NCI-H345 treated with DMSO at 0.1 percent for 48 hours (cell line): ENCODE data around the gene OR9A2.

Experiments used
- DNase-seq: peaks from one replicate; lab custom pipeline; 2025; ENCODE audit not compliant: unreplicated experiment; lab: John Stamatoyannopoulos, UW

Gene OR9A2, protein sequence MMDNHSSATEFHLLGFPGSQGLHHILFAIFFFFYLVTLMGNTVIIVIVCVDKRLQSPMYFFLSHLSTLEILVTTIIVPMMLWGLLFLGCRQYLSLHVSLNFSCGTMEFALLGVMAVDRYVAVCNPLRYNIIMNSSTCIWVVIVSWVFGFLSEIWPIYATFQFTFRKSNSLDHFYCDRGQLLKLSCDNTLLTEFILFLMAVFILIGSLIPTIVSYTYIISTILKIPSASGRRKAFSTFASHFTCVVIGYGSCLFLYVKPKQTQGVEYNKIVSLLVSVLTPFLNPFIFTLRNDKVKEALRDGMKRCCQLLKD

DNA sequence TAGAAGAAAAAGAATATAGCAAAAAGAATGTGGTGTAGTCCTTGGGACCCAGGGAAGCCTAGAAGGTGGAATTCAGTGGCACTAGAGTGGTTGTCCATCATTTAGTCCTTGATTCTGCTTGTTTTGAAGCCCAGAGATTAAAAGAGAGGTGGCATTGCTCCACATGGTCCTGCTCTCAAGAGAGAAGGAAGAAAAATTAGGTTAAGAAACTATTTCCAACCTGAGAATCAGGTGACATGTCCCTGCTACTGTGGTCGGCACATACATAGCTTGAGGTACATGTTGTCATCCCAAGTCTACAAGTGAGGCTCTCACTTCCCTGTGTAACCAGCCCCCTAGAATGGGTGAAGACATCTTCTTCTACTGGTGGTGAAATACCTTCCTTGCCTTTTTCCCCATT lies at the start of gene OR9A2:
Gene OR9A2, minus strand, starts transcription at position 101 of the 400 bp plus-strand sequence. Its CDS starts 0 bp downstream, at position 101.
- no peak for DNase-seq

GRCh38 chr7:143074141-143074540 lies 47.2 kb upstream of the OR9A2 start:
- no peak for DNase-seq

DNA sequence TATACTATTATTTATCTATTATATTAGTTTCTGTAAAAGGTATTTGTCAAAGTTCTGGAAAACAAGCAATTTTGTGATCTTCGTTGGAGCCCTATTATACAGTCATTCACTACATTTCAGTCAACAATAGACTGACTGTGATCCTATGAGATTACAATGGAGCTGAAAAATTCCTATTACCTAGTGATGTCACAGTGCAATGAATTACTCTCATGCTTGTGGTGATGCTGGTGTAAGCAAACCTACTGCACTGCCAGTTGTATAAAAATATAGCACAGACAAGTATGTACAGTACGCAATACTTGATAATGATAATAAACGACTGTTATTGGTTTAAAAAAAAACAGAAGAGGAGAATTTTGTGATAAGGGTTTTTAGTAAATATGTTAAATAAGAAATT lies 46.6 kb upstream of the OR9A2 start:
- no peak for DNase-seq

- DNase-seq, result no peak
Measured at GRCh38 chr7:143069912-143070500, 43.1 kb upstream of the OR9A2 start.

DNA sequence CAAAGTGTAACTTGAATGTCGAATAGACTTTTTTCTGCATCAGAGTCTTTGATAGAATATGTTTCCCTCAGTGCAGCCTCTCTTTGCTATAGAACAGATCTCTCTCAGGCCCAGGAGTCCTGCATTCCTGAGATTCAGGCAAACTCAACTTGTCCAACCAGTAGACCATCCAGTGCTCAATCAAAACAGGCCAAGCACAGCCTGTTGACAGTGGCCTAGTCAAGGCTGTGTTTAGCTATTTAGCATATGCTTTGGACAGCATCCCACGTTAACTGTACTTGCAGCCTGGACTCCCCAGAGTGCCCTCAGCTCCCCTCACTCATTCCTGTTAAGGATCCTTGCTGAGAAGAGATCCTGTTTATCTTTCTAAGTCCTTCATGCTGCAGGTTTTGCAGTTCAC lies 41.5 kb upstream of the OR9A2 start:
- no peak for DNase-seq

DNA sequence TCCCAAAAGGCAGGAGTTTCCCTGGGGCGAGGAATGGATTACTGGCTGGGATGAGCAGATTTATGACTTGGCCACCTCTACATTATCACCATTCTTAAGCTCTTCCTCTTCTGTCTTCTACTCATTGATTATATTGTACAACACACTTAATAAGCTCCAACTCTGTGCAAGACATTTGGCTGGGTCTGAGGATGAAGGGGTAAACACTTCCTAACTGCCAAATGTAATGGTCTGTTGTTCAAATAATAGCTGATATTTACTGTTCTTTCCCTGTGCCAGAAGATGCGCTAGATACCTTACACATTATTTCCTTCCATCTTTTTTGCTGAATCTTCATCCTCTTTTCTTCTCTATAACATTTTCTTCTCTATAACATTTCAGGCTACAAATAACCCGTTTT lies 36.8 kb upstream of the OR9A2 start:
- no peak for DNase-seq

DNA sequence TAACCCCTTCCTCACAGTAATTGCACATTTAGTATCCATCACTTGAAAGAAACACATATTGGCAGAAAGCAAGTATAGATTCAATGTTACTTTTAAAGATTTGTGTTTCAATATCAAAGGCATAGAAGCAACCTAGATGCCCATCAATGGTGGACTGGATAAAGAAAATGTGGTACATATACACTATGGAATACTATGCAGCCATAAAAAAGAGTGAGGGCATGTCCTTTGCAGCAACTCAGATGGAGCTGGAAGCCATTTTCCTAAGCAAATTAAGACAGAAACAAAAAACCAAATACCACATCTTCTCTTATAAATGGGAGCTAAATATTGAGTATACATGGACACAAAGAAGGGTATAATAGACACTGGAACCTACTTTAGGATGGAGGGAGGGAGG lies 28.8 kb upstream of the OR9A2 start:
- no peak for DNase-seq

- no peak for DNase-seq
Measured at GRCh38 chr7:143054621-143055020, 27.7 kb upstream of the OR9A2 start.

GRCh38 chr7:143052041-143052440 lies 25.1 kb upstream of the OR9A2 start, which contains the start of gene OR6V1:
Gene OR6V1, plus strand, starts transcription at chr7:143052341. Its CDS starts 0 bp downstream, at chr7:143052341.
- no peak for DNase-seq

DNA sequence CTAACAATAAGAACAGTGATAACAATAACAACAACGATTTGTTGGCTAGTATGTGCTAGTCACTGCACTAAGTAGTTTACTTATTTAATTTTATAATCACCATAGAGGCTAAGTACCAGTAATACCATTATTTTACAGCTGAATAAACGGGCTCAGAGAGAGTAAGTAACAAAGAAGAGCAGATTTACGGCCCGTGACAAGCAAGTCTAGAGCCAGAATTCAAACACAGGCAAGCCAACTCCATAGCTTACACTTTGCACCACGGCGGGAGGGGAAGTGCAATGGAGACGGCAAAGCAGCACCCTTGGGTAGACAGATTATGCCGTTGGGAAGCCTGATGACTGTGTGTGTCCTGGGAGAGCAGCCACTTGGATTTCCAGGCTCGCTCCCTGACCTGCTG lies 24.0 kb upstream of the OR9A2 start:
- peak; percentile 9 for DNase-seq

- DNase-seq, result no peak
Measured at GRCh38 chr7:143049362-143049761, 22.4 kb upstream of the OR9A2 start.

GRCh38 chr7:143048827-143049226 lies 21.9 kb upstream of the OR9A2 start:
- no peak for DNase-seq

DNA sequence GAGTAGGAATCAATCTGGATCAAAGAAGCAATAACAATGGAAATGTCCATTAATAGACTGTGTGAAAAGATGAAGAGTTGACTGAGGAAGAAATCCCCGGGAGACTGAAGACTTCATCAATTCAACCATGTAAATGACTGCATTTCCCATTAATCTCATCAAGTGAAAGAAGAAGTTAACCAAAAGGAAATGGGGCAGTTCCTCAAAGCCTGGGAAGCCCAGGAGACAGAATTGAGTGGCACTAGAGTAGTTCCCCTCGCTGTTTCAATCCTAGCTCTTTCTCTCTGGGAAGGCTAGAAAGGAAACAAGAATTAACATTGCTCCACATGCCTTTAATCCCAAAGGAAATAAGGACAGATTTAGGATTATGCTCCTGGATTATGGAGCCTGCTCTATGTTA lies 20.4 kb upstream of the OR9A2 start:
- no peak for DNase-seq

GRCh38 chr7:143046426-143046851 lies 19.5 kb upstream of the OR9A2 start:
- peak; percentile 5 for DNase-seq

DNA sequence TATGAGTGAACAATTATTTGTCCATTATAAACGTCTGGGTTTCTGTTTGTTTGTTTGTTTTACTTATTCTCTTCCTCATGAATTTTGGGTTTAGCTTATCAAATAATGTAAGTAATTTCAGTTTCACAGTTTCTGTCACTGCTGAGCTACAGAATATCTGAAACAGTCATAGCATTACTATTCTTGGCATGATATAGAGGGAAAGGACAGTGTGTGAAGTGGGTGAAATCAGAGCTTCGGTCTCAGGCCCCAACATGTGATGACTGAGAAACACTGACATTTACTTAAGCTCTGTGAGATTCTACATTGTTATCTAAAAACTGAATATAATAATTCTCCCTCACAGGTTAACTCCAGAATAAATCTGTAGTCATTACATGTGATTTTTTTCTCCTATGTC lies 16.5 kb upstream of the OR9A2 start:
- no peak for DNase-seq

- no peak for DNase-seq
Measured at GRCh38 chr7:143042790-143043271, 15.9 kb upstream of the OR9A2 start.

DNA sequence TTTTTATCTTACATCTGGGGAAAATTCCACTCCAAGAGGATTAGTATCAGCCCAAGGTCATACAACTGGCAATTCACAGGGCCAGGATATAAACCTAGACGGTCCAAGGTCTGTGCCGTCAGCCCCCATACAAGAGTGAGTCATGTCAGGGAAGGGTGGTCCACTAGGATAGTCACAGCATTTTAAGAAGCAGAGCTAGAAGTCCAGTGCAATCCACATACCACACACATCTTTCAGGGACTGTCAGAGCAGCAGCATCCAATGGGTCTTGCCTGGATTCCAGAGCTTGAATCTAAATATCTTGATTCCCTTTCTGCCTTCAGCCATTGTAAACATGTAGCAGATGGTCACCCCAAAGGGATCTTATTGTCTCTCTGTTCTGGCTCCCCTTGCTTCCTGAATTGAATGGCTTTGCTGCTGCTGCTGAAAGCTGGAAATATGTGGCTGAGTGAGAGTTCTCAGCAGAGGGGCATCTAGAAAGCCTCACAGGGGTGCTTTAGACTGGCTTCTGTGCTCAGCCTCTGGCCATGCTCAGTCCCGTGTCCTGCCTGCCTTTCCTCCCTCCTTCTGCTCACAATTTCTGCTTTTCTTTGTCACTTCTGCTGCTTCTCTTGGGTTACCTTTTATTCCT lies 15.3 kb upstream of the OR9A2 start:
- no peak for DNase-seq

DNA sequence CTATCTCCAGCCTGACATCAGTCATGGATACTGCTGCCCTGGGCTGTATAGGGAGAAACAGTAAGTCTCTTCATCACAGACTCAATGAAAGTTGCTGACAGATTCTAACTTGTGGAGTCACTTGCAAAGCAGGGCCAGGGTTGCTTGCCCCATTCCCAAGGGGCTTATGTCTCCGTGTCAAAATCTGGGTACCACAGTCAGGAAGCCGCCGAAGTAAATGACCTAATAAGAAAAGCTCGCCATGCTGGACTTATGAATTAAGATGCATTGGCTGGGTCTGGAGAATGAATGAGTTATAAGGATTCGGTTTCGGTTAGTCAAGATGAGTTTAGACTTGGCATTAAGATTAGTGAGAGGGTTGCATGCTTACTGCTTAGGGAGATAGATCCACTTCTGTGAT lies 14.4 kb upstream of the OR9A2 start:
- no peak for DNase-seq

- no peak for DNase-seq
Measured at GRCh38 chr7:143040209-143040715, 13.3 kb upstream of the OR9A2 start.

- DNase-seq, result no peak
Measured at GRCh38 chr7:143038635-143039034, 11.7 kb upstream of the OR9A2 start.

DNA sequence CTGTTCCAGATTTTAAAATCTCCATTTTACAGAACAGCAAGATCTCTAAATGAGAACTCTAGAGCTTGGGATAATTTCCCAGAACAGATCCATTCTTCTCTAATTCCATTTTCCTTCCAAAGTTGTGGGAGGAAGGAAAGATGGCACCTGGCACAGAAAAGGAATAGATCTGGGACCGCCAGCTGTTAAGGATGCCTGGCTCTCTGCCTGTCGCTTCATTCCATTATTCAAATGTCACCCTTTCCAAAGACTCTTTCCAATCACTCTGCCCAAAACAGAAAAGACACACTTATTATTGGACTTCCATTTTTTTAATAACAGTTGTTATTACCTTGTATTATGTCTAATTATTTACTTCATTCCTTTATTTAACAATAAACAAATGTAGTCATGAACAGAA lies 751 bp upstream of the OR9A2 start:
- DNase-seq, result no peak

DNA sequence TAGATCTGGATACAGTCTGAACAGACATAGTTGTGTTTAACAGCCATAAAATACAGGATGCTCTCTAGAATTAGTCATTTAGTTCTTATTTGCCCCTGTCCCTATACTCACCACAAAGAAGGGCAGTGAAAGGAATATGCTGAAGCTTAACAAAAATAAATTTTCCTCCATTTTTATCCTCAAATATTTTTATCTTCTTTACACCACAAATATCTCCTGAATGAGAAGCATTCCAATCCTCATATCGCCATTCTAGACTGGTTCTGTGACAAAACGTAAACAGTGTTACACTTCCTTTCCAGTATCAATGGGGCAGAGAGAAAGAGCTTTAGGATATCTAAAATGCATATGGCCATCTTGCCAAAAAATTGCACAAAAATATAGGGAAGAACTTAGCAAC lies 1.6 kb downstream of the OR9A2 start:
- DNase-seq, result no peak
